PC-9 (cell line): ENCODE results near the gene KRTAP21-3. TPM values are rescaled to one million over a fixed set of nuclear protein-coding genes. Genes with fewer than 3 reads are reported as not detected.
"Not testable (repeated sequence)": the region's sequence is repeated elsewhere in the genome, so short reads cannot be mapped to it uniquely, and the experiment has no call there.

Source experiments
- Bru-seq: library from RNA; stranded (reverse); fragments of 400-500 nt; gene quantifications from one replicate; lab custom pipeline; 2021; lab: Mats Ljungman, UMichigan
- BruChase-seq, 2 experiments: library from RNA; stranded (reverse); fragments of 400-500 nt; gene quantifications; one replicate each; lab custom pipeline; 2021; lab: Mats Ljungman, UMichigan
- BruUV-seq: library from RNA; stranded (reverse); fragments of 400-500 nt; replicated peaks from 2 replicates; lab custom pipeline; 2021; lab: Mats Ljungman, UMichigan
- CTCF ChIA-PET: fragments of 300-600 bp; sonication (Branson Sonifier 250); formaldehyde crosslinking; loops from one replicate; lab custom pipeline; 2022; ENCODE audit warnings: antibody characterized with exemption; lab: Charles Lee
- POLR2A ChIA-PET: fragments of 300-600 bp; sonication (Branson Sonifier 250); formaldehyde crosslinking; loops from one replicate; lab custom pipeline; 2022; ENCODE audit warnings: antibody characterized with exemption; ENCODE audit not compliant: unreplicated experiment; lab: Charles Lee
- DNase-seq, 2 experiments: peaks; one replicate each; pipeline versions ENCODE4 v3.0.0 to v3.0.0-alpha.2; 2015 to 2022; ENCODE audit warnings: mixed read lengths in 1 of 2
- H2AFZ ChIP-seq: fragments of 200-600 bp; sonication (generic); 2 replicates; pipeline ENCODE4 v1.8.1; 2017; ENCODE audit warnings: antibody characterized with exemption
- H3F3A ChIP-seq: fragments of 200-600 bp; sonication (generic); 2 replicates; pipeline ENCODE4 v1.8.1; 2017; ENCODE audit warnings: antibody characterized with exemption, mild to moderate bottlenecking, low read depth; ENCODE audit not compliant: insufficient read depth
- H3K27ac ChIP-seq: fragments of 200-600 bp; sonication (generic); 2 replicates; pipeline ENCODE4 v1.6.1; 2016; ENCODE audit warnings: mixed run types
- H3K27me3 ChIP-seq: fragments of 200-600 bp; sonication (generic); 2 replicates; pipeline ENCODE4 v1.6.1; 2016; ENCODE audit warnings: low read depth, mixed run types; ENCODE audit not compliant: insufficient read depth
- H3K36me3 ChIP-seq: fragments of 200-600 bp; sonication (generic); 2 replicates; pipeline ENCODE4 v1.6.1; 2016; ENCODE audit warnings: low read depth, mixed run types
- H3K4me1 ChIP-seq: fragments of 200-600 bp; sonication (generic); replicated peaks from 2 replicates; pipeline ENCODE4 v1.6.1; 2016; ENCODE audit warnings: mixed run types; ENCODE audit not compliant: insufficient read depth
- H3K4me2 ChIP-seq: fragments of 200-600 bp; sonication (generic); 2 replicates; pipeline ENCODE4 v1.6.1; 2017; ENCODE audit warnings: mixed run types
- H3K4me3 ChIP-seq: fragments of 200-600 bp; sonication (generic); 2 replicates; pipeline ENCODE4 v1.6.1; 2016; ENCODE audit warnings: mixed run types
- H3K79me2 ChIP-seq: fragments of 200-600 bp; sonication (generic); 2 replicates; pipeline ENCODE4 v1.6.1; 2017; ENCODE audit warnings: low read depth, mixed run types
- H3K9me2 ChIP-seq: fragments of 200-600 bp; sonication (generic); 2 replicates; pipeline ENCODE4 v1.8.1; 2017; ENCODE audit warnings: mild to moderate bottlenecking; ENCODE audit not compliant: insufficient read depth
- H3K9me3 ChIP-seq: fragments of 200-600 bp; sonication (generic); 2 replicates; pipeline ENCODE4 v1.8.1; 2016; ENCODE audit warnings: low read depth; ENCODE audit not compliant: insufficient read depth
- H4K20me1 ChIP-seq: fragments of 200-600 bp; sonication (generic); 2 replicates; pipeline ENCODE4 v1.8.1; 2017; ENCODE audit not compliant: insufficient read depth
- CTCF ChIP-seq: fragments of 200-600 bp; sonication (generic); conservative IDR thresholded peaks from 2 replicates; pipeline ENCODE4 v1.6.1; 2017; ENCODE audit warnings: mixed run types, antibody characterized with exemption, mild to moderate bottlenecking, moderate library complexity
- EZH2 ChIP-seq: fragments of 200-600 bp; sonication (generic); IDR thresholded peaks from 2 replicates; pipeline ENCODE4 v1.8.0; 2017; ENCODE audit warnings: antibody characterized with exemption, low read depth
- intact Hi-C: fragments of 100-400 bp; cut with micrococcal nuclease; formaldehyde crosslinking; loops from one replicate; pipeline ENCODE4 v1.10.0; 2022; ENCODE audit not compliant: unreplicated experiment
- long read RNA-seq: library from polyadenylated mRNA; stranded (forward); transcript quantifications from one replicate; pipeline ENCODE4 v2.0.0, GENCODE V29; 2022
- total RNA-seq: library from RNA; stranded (reverse); gene quantifications from 2 replicates; pipeline ENCODE4 v1.2.3, GENCODE V29; 2021

Gene KRTAP21-3, protein sequence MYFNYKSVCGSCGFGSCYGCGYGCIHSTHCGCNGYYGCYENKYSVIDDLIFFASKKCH
- total RNA-seq (not detected in 2 replicates), Bru-seq, nascent RNA (not detected), BruChase-seq, experiment 1, labeled RNA remaining after a 2-hour chase (not detected), BruChase-seq, experiment 2, labeled RNA remaining after a 6-hour chase (not detected)
- long read RNA-seq: 0 reads

DNA sequence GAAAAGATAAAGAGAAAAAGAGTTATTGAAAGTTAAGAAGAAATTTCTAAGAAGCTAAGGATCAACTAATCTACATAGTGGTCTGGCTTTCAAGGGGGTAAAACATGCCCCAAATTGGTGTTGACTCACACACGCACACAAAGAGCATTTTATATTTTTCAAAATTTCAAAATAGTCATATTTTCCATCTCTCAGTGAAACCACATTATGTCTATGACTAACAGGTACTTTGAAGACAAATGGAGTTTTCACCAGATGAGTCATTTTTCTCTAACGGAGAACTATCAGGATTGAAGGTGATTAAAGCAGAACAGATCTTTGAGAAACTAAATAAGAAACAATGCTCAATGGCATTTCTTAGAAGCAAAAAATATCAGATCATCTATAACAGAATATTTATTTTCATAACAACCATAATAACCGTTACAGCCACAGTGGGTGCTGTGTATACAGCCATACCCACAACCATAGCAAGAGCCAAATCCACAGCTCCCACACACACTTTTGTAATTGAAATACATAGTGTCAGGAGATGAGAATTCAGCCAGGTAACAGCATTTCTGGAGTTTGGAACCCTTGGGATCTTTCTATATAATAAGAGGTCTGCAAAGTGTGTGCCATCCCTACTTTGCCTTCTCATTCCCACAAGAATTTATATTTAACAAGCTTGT lies at the start of gene KRTAP21-3:
Gene KRTAP21-3 (minus strand): TSS at position 539 of the 671 bp plus-strand sequence. CDS start 18 bp downstream, at position 521.
- no peak within 1 kb of the TSS for H3K27ac ChIP-seq

GRCh38 chr21:30760776-30761175 lies 42.2 kb upstream of the KRTAP21-3 start:
- POLR2A ChIA-PET: no interaction called here
- DNase-seq: no peak
- Histone ChIP-seq H3K27ac (no peak overlapping the region), H4K20me1 (no peaks in the 10 kb centered on the region), H3K4me2 (no peak overlapping the region), H3K9me2 (no peaks in the 10 kb centered on the region), H3K36me3 (no peaks in the 10 kb centered on the region), H3F3A (no peaks in the 10 kb centered on the region), H3K27me3 (no peaks in the 10 kb centered on the region), H3K4me1 (no peaks in the 10 kb centered on the region), H3K9me3 (no peaks in the 10 kb centered on the region), H3K4me3 (no peak overlapping the region), H3K79me2 (no peaks in the 10 kb centered on the region), H2AFZ (no peak overlapping the region)
- intact Hi-C loops: no loop called here
- no peak for TF ChIP-seq EZH2
- no peak for TF ChIP-seq CTCF
- CTCF ChIA-PET: no interaction called here
- no TSS peak for BruUV-seq

More for the DNA sequence above, at the start of gene KRTAP21-3:
- H3F3A ChIP-seq: no peaks in the 10 kb centered on the region
- H3K4me2 ChIP-seq: no peak within 1 kb of the TSS
- H4K20me1 ChIP-seq: no peaks in the 10 kb centered on the region
- no peak within 1 kb of the TSS for H2AFZ ChIP-seq
- no peak for TF ChIP-seq CTCF
- TF ChIP-seq EZH2: no peak
- no peak within 1 kb of the TSS for H3K4me3 ChIP-seq
- no TSS peak for BruUV-seq
- ChIA-PET POLR2A (no interaction called here), CTCF (no interaction called here)
- no peaks in the 10 kb centered on the region for H3K9me2 ChIP-seq
- intact Hi-C loops: no loop called here
- no peaks in the 10 kb centered on the region for H3K4me1 ChIP-seq
- no peak for DNase-seq
- H3K27me3 ChIP-seq: no peaks in the 10 kb centered on the region
- no peaks in the 10 kb centered on the region for H3K79me2 ChIP-seq
- no peaks in the 10 kb centered on the region for H3K9me3 ChIP-seq
- H3K36me3 ChIP-seq: no peaks in the 10 kb centered on the region

DNA sequence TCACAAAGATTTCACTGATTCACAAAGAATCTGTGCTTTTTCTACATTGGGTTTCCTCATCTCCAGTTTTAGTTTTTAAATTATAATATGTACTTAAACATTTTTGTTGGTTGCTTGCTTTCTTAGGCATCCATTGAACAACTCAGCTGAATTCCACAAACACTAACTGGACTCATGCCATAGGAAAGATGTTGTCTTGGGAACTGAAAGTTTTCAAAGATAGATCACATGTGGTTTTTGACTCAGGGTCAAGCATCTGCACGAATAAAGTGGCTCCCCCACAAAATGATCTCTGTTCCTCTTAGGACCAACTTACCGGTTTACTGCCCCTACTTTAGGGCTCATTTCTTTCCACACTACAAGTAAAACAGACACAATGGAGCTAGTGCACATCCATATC lies 39.7 kb upstream of the KRTAP21-3 start:
- Histone ChIP-seq H3F3A (no peaks in the 10 kb centered on the region), H4K20me1 (no peaks in the 10 kb centered on the region), H3K9me3 (no peaks in the 10 kb centered on the region), H3K27ac (no peak overlapping the region), H3K27me3 (no peaks in the 10 kb centered on the region), H3K4me1 (no peaks in the 10 kb centered on the region), H3K79me2 (no peaks in the 10 kb centered on the region), H3K36me3 (no peaks in the 10 kb centered on the region), H3K9me2 (no peaks in the 10 kb centered on the region), H3K4me2 (no peak overlapping the region), H3K4me3 (no peak overlapping the region), H2AFZ (no peak overlapping the region)
- intact Hi-C loops: no loop called here
- no TSS peak for BruUV-seq
- POLR2A ChIA-PET: no interaction called here
- TF ChIP-seq EZH2 (no peak), CTCF (no peak)
- no peak for DNase-seq
- CTCF ChIA-PET: no interaction called here

GRCh38 chr21:30755328-30755727 lies 36.8 kb upstream of the KRTAP21-3 start, which contains the start of gene KRTAP21-1:
Gene KRTAP21-1, minus strand, starts transcription at chr21:30755428. Its CDS starts 50 bp downstream, at chr21:30755378.
- H3K36me3 ChIP-seq, H3K9me2 ChIP-seq, H2AFZ ChIP-seq, H3K27ac ChIP-seq, POLR2A ChIA-PET, BruUV-seq, H3K9me3 ChIP-seq, H3F3A ChIP-seq, H3K79me2 ChIP-seq, intact Hi-C loops, H3K4me3 ChIP-seq, H3K4me1 ChIP-seq, DNase-seq, H4K20me1 ChIP-seq, CTCF ChIA-PET, H3K4me2 ChIP-seq, H3K27me3 ChIP-seq: not testable (repeated sequence)
